HCT116 (cell line): ENCODE measurements around the gene ADCY10. TPM values are rescaled to one million over a fixed set of nuclear protein-coding genes. Genes with fewer than 3 reads are reported as not detected.

Source experiments
- ATAC-seq: fragments of 200-7000 bp; cut with Tn5 transposase; 2 replicates; pipeline ENCODE4 v1.9.1; 2020; ENCODE audit warnings: mild to moderate bottlenecking, moderate library complexity
- BruUV-seq: library from RNA; stranded (reverse); fragments of 400-500 nt; replicated peaks from 2 replicates; lab custom pipeline; 2021; lab: Mats Ljungman, UMichigan
- CTCF ChIA-PET: fragments of 300-600 bp; sonication (Branson Sonifier 250); formaldehyde crosslinking; loops from one replicate; lab custom pipeline; 2021; ENCODE audit warnings: antibody characterized with exemption; lab: Charles Lee
- POLR2A ChIA-PET: fragments of 300-600, 350-600 bp; sonication (Branson Sonifier 250); formaldehyde crosslinking; loops from one replicate; lab custom pipeline; 2021; ENCODE audit warnings: antibody characterized with exemption; lab: Charles Lee
- RAD21 ChIA-PET, 2 experiments: fragments of 300-600 bp; sonication (Branson Sonifier 250); formaldehyde crosslinking; loops; one replicate each; lab custom pipeline; 2023; ENCODE audit warnings: low total read pairs in 2 of 2; ENCODE audit not compliant: uncharacterized antibody in 2 of 2, unreplicated experiment in 2 of 2, low non-redundant PET in 1 of 2; lab: Charles Lee
- DNase-seq: peaks from one replicate; pipeline ENCODE4 v3.0.0-alpha.2; 2010; ENCODE audit warnings: low read depth, low spot score
- H2AFZ ChIP-seq: fragments of 200-600 bp; shearing (Covaris generic), sonication (generic); 2 replicates; pipeline ENCODE4 v1.6.1; 2017; ENCODE audit warnings: low read depth, mixed run types, mixed read lengths, antibody characterized with exemption, low read length; ENCODE audit not compliant: poor library complexity, severe bottlenecking
- H3K27ac ChIP-seq: 2 replicates; pipeline ENCODE4 v1.5.1; 2012; ENCODE audit warnings: low read depth, low read length
- H3K27me3 ChIP-seq: fragments of 200-600 bp; sonication (generic); 2 replicates; pipeline ENCODE4 v1.6.1; 2016; ENCODE audit warnings: mixed run types, low read length, mixed read lengths; ENCODE audit not compliant: insufficient read depth
- H3K36me3 ChIP-seq, 2 experiments: fragments of 200-500 bp in 1 of 2; fragments of 200-600 bp in 1 of 2; sonication (Bioruptor generic) in 1 of 2; sonication (generic) in 1 of 2; 2 replicates each; pipeline versions ENCODE4 v1.5.1 to v1.6.1; 2014 to 2016; ENCODE audit warnings: low read length in 2 of 2, inconsistent platforms in 1 of 2, mixed read lengths in 1 of 2, mixed run types in 1 of 2; ENCODE audit not compliant: insufficient read depth in 2 of 2, control insufficient read depth in 1 of 2
- H3K4me1 ChIP-seq, 2 experiments: fragments of 200-600 bp in 1 of 2; sonication (generic) in 1 of 2; 2 replicates each; pipeline versions ENCODE4 v1.5.1 to v1.6.1; 2012 to 2017; ENCODE audit warnings: low read length in 2 of 2, inconsistent platforms in 1 of 2, mild to moderate bottlenecking in 1 of 2, mixed read lengths in 1 of 2, mixed run types in 1 of 2, moderate library complexity in 1 of 2; ENCODE audit not compliant: insufficient read depth in 2 of 2, control insufficient read depth in 1 of 2
- H3K4me2 ChIP-seq: fragments of 200-600 bp; sonication (generic); 2 replicates; pipeline ENCODE4 v1.6.1; 2017; ENCODE audit warnings: mixed run types, low read length, mixed read lengths
- H3K4me3 ChIP-seq, 2 experiments: fragments of 200-600 bp in 1 of 2; sonication (generic) in 1 of 2; replicated peaks in 1 of 2; 2 replicates each; pipeline ENCODE4 v1.5.1; 2011 to 2016; ENCODE audit warnings: low read length in 2 of 2, control low read depth in 1 of 2, low read depth in 1 of 2, mild to moderate bottlenecking in 1 of 2, mixed read lengths in 1 of 2, mixed run types in 1 of 2
- H3K79me2 ChIP-seq: fragments of 200-600 bp; sonication (generic); 2 replicates; pipeline ENCODE4 v1.6.1; 2017; ENCODE audit warnings: mild to moderate bottlenecking, mixed run types, low read length, moderate library complexity, mixed read lengths; ENCODE audit not compliant: insufficient read depth
- H3K9ac ChIP-seq: fragments of 200-600 bp; sonication (generic); 2 replicates; pipeline ENCODE4 v1.6.1; 2016; ENCODE audit warnings: low read length, mixed read lengths
- H3K9me2 ChIP-seq: fragments of 200-600 bp; sonication (generic), shearing (Covaris generic); 2 replicates; pipeline ENCODE4 v1.6.1; 2017; ENCODE audit warnings: mixed run types, mild to moderate bottlenecking, moderate library complexity; ENCODE audit not compliant: insufficient read depth
- H3K9me3 ChIP-seq, 2 experiments: fragments of 200-500 bp in 1 of 2; fragments of 200-600 bp in 1 of 2; sonication (Bioruptor generic) in 1 of 2; sonication (generic) in 1 of 2; 2 replicates each; pipeline ENCODE4 v1.6.1; 2014 to 2017; ENCODE audit warnings: low read length in 2 of 2, mixed read lengths in 2 of 2, inconsistent platforms in 1 of 2, low read depth in 1 of 2, mild to moderate bottlenecking in 1 of 2, mixed run types in 1 of 2, moderate library complexity in 1 of 2; ENCODE audit not compliant: control insufficient read depth in 1 of 2, insufficient read depth in 1 of 2
- H4K20me1 ChIP-seq: fragments of 200-600 bp; sonication (generic), shearing (Covaris generic); 2 replicates; pipeline ENCODE4 v1.6.1; 2017; ENCODE audit warnings: mixed run types, mild to moderate bottlenecking, moderate library complexity; ENCODE audit not compliant: insufficient read depth
- CBX3 ChIP-seq: IDR thresholded peaks from 2 replicates; pipeline ENCODE4 v1.6.1; 2012; ENCODE audit warnings: low read depth
- CEBPB ChIP-seq: IDR thresholded peaks from 2 replicates; pipeline ENCODE4 v1.6.1; 2012; ENCODE audit warnings: low read depth
- ELF1 ChIP-seq: IDR thresholded peaks from 2 replicates; pipeline ENCODE4 v1.6.1; 2012; ENCODE audit warnings: low read depth, borderline replicate concordance
- FOSL1 ChIP-seq: IDR thresholded peaks from 2 replicates; pipeline ENCODE4 v1.6.1; 2012; ENCODE audit warnings: low read depth
- JUND ChIP-seq: IDR thresholded peaks from 2 replicates; pipeline ENCODE4 v1.6.1; 2012
- SIN3A ChIP-seq: IDR thresholded peaks from 2 replicates; pipeline ENCODE4 v1.6.1; 2012; ENCODE audit warnings: low read depth
- intact Hi-C: fragments of 100-400 bp; cut with micrococcal nuclease; formaldehyde crosslinking; loops from 2 replicates; pipeline ENCODE4 v1.10.0; 2022
- total RNA-seq: library from RNA; stranded (reverse); gene quantifications from one replicate; pipeline ENCODE4 v1.2.1, GENCODE V29; 2021; ENCODE audit not compliant: unreplicated experiment
- TF ChIP-seq, protein P1 (sequence below), 3 experiments: fragments of 200-600 bp in 1 of 3; sonication (generic) in 1 of 3; IDR thresholded peaks in 2 of 3; conservative IDR thresholded peaks in 1 of 3; 2 replicates each; pipeline ENCODE4 v1.5.1; 2012 to 2017; ENCODE audit warnings: low read depth in 2 of 3, low read length in 2 of 3, antibody characterized with exemption in 1 of 3, borderline replicate concordance in 1 of 3, control low read depth in 1 of 3, mild to moderate bottlenecking in 1 of 3, mixed read lengths in 1 of 3, mixed run types in 1 of 3, moderate library complexity in 1 of 3; ENCODE audit not compliant: insufficient read depth in 1 of 3
- TF ChIP-seq, protein P2 (sequence below): IDR thresholded peaks from 2 replicates; pipeline ENCODE4 v1.6.1; 2012; ENCODE audit warnings: low read depth

The ADCY10 gene
- total RNA-seq, 1 experiment from 2014 or later = 0.30 TPM

DNA sequence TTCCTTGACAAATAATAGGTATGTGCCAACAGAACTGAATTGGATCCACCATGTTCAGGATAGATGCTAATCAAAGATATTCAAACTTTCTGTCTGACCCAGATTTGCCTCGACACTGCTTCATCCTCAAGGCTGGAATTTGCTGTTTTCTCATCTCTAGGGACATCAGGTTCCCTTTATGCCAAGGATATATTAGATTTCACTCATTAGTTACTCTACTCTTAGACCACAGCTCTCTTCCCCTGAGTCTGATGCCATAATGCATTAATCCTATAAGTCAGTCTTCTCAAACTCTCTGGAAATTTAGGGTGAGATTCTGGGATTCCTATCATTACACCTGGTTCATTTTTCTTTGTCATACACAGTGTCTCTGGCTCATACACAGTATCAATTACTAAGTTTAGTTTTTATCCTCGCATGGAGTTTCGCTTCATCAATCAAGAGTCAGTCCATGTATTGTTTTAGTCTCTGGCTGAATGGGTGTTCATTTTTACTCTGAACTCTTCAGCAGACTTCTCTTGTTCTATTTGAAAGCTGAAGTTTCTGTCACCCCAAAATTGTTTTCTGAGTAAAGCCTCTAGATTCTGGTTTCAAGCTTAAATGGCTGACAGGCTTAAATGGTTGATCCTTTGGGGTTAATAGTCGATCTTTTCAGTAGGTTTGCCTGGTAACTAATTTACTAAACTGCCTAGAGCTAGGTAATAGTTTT, 13.3 kb upstream of the ADCY10 start:
- Histone ChIP-seq H3K27me3 (no peaks in the 10 kb centered on the region), H3K9me3 (no peaks in the 10 kb centered on the region), H3K9me2 (no peaks in the 10 kb centered on the region), H3K27ac (no peak overlapping the region), H3K79me2 (peaks cover 7% of the 10 kb centered on the region; the same call in 1 of the 2 replicates), H3K4me2 (no peak overlapping the region), H4K20me1 (no peaks in the 10 kb centered on the region), H3K36me3 (no peaks in the 10 kb centered on the region), H2AFZ (no peak overlapping the region), H3K9ac (no peak overlapping the region), H3K4me3 (no peak overlapping the region), H3K4me1 (peaks cover 0 to 12% of the 10 kb centered on the region in 2 experiments; a peak in 2 of 4 replicates)
- no TSS peak for BruUV-seq
- POLR2A ChIA-PET = no interaction called here
- ATAC-seq (no peak), DNase-seq (no peak)
- intact Hi-C loops = no loop called here
- CTCF ChIA-PET = no interaction called here
- RAD21 ChIA-PET = no interaction called here
- TF ChIP-seq ELF1 (no peak), JUND (no peak), SIN3A (no peak), FOSL1 (no peak), CEBPB (no peak), CBX3 (no peak)
- TF ChIP-seq, protein P1, sequence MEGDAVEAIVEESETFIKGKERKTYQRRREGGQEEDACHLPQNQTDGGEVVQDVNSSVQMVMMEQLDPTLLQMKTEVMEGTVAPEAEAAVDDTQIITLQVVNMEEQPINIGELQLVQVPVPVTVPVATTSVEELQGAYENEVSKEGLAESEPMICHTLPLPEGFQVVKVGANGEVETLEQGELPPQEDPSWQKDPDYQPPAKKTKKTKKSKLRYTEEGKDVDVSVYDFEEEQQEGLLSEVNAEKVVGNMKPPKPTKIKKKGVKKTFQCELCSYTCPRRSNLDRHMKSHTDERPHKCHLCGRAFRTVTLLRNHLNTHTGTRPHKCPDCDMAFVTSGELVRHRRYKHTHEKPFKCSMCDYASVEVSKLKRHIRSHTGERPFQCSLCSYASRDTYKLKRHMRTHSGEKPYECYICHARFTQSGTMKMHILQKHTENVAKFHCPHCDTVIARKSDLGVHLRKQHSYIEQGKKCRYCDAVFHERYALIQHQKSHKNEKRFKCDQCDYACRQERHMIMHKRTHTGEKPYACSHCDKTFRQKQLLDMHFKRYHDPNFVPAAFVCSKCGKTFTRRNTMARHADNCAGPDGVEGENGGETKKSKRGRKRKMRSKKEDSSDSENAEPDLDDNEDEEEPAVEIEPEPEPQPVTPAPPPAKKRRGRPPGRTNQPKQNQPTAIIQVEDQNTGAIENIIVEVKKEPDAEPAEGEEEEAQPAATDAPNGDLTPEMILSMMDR (IDR thresholded peaks at IDR 0.05 in 2 of 3, conservative IDR thresholded peaks at IDR 0.05 in 1 of 3; ENCODE audit: borderline replicate concordance in 1 of 3, insufficient read depth in 1 of 3, low read depth in 2 of 3, low read length in 2 of 3) = no peak
- TF ChIP-seq, protein P2, sequence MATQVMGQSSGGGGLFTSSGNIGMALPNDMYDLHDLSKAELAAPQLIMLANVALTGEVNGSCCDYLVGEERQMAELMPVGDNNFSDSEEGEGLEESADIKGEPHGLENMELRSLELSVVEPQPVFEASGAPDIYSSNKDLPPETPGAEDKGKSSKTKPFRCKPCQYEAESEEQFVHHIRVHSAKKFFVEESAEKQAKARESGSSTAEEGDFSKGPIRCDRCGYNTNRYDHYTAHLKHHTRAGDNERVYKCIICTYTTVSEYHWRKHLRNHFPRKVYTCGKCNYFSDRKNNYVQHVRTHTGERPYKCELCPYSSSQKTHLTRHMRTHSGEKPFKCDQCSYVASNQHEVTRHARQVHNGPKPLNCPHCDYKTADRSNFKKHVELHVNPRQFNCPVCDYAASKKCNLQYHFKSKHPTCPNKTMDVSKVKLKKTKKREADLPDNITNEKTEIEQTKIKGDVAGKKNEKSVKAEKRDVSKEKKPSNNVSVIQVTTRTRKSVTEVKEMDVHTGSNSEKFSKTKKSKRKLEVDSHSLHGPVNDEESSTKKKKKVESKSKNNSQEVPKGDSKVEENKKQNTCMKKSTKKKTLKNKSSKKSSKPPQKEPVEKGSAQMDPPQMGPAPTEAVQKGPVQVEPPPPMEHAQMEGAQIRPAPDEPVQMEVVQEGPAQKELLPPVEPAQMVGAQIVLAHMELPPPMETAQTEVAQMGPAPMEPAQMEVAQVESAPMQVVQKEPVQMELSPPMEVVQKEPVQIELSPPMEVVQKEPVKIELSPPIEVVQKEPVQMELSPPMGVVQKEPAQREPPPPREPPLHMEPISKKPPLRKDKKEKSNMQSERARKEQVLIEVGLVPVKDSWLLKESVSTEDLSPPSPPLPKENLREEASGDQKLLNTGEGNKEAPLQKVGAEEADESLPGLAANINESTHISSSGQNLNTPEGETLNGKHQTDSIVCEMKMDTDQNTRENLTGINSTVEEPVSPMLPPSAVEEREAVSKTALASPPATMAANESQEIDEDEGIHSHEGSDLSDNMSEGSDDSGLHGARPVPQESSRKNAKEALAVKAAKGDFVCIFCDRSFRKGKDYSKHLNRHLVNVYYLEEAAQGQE = no peak
